CD4-positive, alpha-beta T cell treated with Interferon gamma for 1 hour (primary cell): Measurements from ENCODE around the gene RTF2.
"Not testable (repeated sequence)": the region's sequence is repeated elsewhere in the genome, so short reads cannot be mapped to it uniquely, and the experiment has no call there.

Experiments
- DNase-seq: peaks from one replicate; pipeline ENCODE4 v3.0.0-alpha.2; 2020

The RTF2 gene

GRCh38 chr20:56503916-56504315 lies 35.5 kb downstream of the RTF2 start:
- no peak for DNase-seq

- no peak for DNase-seq
These were observed 36.1 kb downstream of the RTF2 start for GRCh38 chr20:56504373-56505005.

GRCh38 chr20:56506103-56506502 lies 37.7 kb downstream of the RTF2 start:
- DNase-seq, result no peak

- no peak for DNase-seq
These were observed 43.5 kb downstream of the RTF2 start for GRCh38 chr20:56511926-56512325.

- DNase-seq, result no peak
These were observed 45.0 kb downstream of the RTF2 start for GRCh38 chr20:56513161-56514150.

GRCh38 chr20:56516631-56517030 lies 48.2 kb downstream of the RTF2 start:
- DNase-seq, result no peak

GRCh38 chr20:56517211-56517610 lies 48.8 kb downstream of the RTF2 start:
- no peak for DNase-seq

GRCh38 chr20:56517641-56518040 lies 49.2 kb downstream of the RTF2 start:
- no peak for DNase-seq

GRCh38 chr20:56518126-56518525 lies 49.7 kb downstream of the RTF2 start:
- no peak for DNase-seq

GRCh38 chr20:56518721-56519398 lies 50.4 kb downstream of the RTF2 start:
- DNase-seq, result no peak

- DNase-seq, result no peak
These were observed 51.1 kb downstream of the RTF2 start for GRCh38 chr20:56519551-56519950.

GRCh38 chr20:56520180-56520579 lies 51.8 kb downstream of the RTF2 start:
- DNase-seq, result no peak

- DNase-seq, result not testable (repeated sequence)
These were observed 52.4 kb downstream of the RTF2 start for GRCh38 chr20:56520746-56521354.

GRCh38 chr20:56522311-56522710 lies 53.9 kb downstream of the RTF2 start:
- no peak for DNase-seq

GRCh38 chr20:56524444-56524843 lies 56.0 kb downstream of the RTF2 start, which contains the start of gene FAM209A:
Gene FAM209A (plus strand): TSS chr20:56524744. CDS start chr20:56524809, 65 bp downstream.
- not testable (repeated sequence) for DNase-seq

GRCh38 chr20:56527521-56527920 lies 59.1 kb downstream of the RTF2 start:
- DNase-seq, result no peak

GRCh38 chr20:56532946-56533345 lies 64.5 kb downstream of the RTF2 start, which contains the start of gene FAM209B:
Gene FAM209B (plus strand): TSS chr20:56533246. CDS start chr20:56533342, 96 bp downstream.
- DNase-seq, result not testable (repeated sequence)

- no peak for DNase-seq
These were observed 69.6 kb downstream of the RTF2 start for GRCh38 chr20:56537997-56538396.

GRCh38 chr20:56540415-56540814 lies 72.0 kb downstream of the RTF2 start:
- DNase-seq, result no peak

GRCh38 chr20:56542489-56543030 lies 74.1 kb downstream of the RTF2 start:
- DNase-seq, result no peak

GRCh38 chr20:56551571-56551970 lies 83.1 kb downstream of the RTF2 start:
- DNase-seq, result no peak

- DNase-seq, result no peak
These were observed 84.6 kb downstream of the RTF2 start for GRCh38 chr20:56552911-56553629.
